NB4 (cell line): ENCODE data around the gene CCR5.
A peak's percentile ranks its signal among the peaks of the same experiment; 100 is the strongest.

Source experiments
- DNase-seq: peaks from one replicate; pipeline ENCODE4 v3.0.0; 2010; ENCODE audit warnings: low read depth
- H3K4me3 ChIP-seq: one replicate; pipeline ENCODE4 v1.5.1; 2011; ENCODE audit warnings: mild to moderate bottlenecking, low read depth, low read length, moderate library complexity
- MYC ChIP-seq: IDR thresholded peaks from 2 replicates; pipeline ENCODE4 v1.6.1; 2011; ENCODE audit warnings: low read depth, low read length
- POLR2A ChIP-seq: IDR thresholded peaks from 2 replicates; pipeline ENCODE4 v1.6.1; 2011; ENCODE audit warnings: mild to moderate bottlenecking; ENCODE audit not compliant: insufficient read length; ENCODE audit errors: extremely low read depth
- TF ChIP-seq, protein P1 (sequence below): IDR thresholded peaks from 2 replicates; pipeline ENCODE4 v1.6.1; 2011; ENCODE audit warnings: low read depth, low read length
- TF ChIP-seq, protein P2 (sequence below): IDR thresholded peaks from one replicate; pipeline ENCODE4 v1.5.1; 2012; ENCODE audit warnings: low read depth, low read length

CCR5 gene

DNA sequence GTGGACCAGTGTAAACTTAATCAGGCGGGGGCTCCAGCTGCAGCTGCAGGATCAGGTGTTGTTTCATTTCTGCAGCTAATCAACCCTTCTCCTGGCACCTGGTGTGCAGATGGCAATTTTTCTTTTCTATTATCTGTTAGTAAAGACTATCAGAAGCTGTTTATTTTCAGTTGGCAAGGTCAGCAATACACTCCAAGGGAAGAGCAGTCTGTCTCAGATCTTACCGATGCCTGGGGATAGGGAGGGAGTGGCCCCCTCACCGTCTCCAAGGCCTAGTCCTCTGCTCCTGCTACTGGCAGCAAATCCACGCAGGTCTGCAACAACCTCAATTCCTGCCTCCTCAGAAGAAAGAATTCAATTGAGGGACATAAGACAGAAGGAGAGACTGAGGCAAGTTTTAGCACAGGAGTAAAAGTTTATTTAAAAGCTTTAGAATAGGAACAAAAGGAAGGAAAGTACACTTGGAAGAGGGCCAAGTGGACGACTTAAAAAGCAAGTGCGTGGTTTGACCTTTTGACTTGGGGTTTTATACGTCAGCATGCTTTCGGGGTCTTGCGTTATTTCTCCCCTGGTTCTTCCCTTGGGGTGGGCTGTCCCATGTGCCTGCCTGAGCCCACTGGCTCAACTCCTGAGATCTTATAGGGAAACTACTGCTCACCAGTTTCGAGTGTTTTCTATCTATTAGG, 45.5 kb downstream of the CCR5 start:
- TF ChIP-seq MYC (no peak), POLR2A (no peak)
- TF ChIP-seq, protein P1, sequence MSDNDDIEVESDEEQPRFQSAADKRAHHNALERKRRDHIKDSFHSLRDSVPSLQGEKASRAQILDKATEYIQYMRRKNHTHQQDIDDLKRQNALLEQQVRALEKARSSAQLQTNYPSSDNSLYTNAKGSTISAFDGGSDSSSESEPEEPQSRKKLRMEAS: no peak
- TF ChIP-seq, protein P2, sequence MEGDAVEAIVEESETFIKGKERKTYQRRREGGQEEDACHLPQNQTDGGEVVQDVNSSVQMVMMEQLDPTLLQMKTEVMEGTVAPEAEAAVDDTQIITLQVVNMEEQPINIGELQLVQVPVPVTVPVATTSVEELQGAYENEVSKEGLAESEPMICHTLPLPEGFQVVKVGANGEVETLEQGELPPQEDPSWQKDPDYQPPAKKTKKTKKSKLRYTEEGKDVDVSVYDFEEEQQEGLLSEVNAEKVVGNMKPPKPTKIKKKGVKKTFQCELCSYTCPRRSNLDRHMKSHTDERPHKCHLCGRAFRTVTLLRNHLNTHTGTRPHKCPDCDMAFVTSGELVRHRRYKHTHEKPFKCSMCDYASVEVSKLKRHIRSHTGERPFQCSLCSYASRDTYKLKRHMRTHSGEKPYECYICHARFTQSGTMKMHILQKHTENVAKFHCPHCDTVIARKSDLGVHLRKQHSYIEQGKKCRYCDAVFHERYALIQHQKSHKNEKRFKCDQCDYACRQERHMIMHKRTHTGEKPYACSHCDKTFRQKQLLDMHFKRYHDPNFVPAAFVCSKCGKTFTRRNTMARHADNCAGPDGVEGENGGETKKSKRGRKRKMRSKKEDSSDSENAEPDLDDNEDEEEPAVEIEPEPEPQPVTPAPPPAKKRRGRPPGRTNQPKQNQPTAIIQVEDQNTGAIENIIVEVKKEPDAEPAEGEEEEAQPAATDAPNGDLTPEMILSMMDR: no peak
- DNase-seq: peak; percentile 66
- no peak overlapping the region for H3K4me3 ChIP-seq

DNA sequence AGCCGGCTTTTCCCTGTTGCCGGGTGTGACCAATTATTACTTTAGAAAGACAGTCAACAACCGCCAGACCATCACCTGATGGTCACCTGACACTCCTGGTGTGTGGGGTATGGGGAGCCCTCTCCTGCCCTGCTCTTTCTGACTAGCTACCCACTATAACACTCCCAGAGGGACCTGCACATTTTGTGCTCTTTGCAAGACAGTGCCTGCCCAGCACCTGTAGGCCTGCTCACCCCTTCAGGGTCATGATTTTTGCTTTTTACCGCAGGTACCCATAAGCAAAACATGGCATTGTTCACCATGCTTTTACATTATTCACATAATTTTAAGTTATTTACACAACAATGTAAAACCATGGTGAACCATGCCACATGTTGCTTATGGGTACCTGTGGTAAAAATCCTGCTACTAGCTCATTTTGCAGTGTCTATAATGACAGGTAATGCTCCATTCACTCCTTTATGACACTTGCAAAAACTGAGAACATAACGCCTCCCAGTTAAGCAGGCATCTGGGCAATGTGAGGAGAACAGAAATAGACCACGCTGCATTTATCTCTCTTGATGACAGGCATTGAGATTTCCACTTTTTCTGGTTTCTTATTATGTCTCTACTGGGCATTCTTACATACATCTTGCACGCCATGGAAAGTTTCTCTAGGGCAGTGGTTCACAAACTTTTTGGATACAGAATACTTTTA, 46.2 kb downstream of the CCR5 start:
- TF ChIP-seq MYC (no peak), POLR2A (no peak)
- TF ChIP-seq, protein P1: no peak
- TF ChIP-seq, protein P2: no peak
- H3K4me3 ChIP-seq: no peak overlapping the region
- DNase-seq: no peak

DNA sequence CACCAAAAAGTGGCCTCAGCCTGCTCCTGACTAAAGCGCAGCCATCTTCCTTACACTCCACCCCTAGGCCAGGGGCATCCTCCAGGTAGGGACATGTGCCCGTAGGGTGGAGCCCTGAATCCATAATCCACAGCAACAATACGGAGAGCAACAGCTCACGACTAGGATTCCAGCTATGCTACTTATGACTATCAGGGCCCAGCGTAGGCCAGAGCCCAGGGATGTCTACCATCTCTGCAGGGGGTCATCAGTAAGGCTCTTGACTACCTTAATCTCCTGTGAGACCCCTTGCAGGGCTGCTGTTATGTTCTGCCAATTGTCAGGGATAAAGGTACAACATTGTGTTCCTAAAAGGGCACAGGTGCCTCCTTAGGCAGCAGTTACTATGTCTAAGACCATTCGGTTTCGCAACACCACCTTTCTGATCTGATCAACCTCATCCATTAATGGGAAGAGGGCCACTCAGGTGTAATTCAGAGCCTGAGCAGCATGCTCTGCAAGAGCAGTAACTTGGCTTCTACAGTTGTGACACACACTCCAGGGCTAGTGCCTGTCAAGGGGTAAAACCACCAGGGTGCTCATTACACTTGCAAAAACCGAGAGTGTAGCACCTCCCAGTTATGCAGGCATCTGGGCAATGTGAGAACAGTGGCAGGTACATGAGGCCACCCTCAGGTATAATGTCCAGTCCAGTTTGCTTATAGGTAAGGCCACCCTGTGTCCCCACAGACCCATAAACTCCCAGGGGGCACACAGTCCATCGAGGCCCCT, 47.3 kb downstream of the CCR5 start:
- H3K4me3 ChIP-seq: no peak overlapping the region
- TF ChIP-seq, protein P1: no peak
- TF ChIP-seq MYC: no peak
- no peak for DNase-seq

DNA sequence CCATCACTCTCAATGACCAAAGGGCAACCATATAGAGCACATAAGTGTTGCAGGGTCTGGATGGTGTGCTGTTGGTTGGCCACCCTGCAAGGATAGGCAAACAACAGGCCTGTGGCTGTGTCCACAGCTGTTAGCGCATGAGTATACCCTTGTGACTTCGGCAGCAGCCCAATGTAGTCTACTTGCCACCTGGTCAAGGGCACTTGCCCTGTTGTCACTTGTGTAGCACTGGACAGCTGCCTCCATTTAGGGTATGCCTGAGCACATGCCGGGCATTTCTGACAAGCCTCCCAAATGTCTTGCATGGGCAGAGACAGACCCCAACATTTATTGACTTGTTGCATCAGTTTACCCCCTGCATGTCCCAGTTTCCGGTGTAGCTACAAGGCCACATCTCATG, 49.1 kb downstream of the CCR5 start:
- no peak overlapping the region for H3K4me3 ChIP-seq
- no peak for DNase-seq
- TF ChIP-seq MYC (no peak), POLR2A (no peak)
- TF ChIP-seq, protein P2: no peak
- TF ChIP-seq, protein P1: no peak

DNA sequence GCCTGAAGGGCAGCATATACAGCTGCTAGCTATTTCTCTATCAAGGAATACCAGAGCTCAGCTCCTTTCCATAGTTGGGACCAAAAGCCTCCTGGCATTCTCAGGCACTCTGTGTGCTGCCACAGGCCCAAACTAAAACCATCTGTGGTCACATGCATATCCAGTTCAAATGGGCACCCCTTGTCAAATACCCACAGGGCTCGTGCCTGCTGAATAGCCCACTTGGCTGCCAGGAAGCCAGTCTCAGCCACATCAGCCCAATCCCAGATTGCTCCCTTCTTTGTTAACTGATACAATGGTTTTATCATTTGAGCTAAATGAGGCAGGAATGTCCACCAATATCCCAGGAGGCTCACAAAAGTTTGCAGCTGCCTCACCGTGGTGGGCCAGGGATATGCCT, 50.2 kb downstream of the CCR5 start:
- TF ChIP-seq POLR2A: no peak
- TF ChIP-seq, protein P2: no peak
- no peak for TF ChIP-seq MYC
- TF ChIP-seq, protein P1: no peak
- no peak overlapping the region for H3K4me3 ChIP-seq
- DNase-seq: no peak

DNA sequence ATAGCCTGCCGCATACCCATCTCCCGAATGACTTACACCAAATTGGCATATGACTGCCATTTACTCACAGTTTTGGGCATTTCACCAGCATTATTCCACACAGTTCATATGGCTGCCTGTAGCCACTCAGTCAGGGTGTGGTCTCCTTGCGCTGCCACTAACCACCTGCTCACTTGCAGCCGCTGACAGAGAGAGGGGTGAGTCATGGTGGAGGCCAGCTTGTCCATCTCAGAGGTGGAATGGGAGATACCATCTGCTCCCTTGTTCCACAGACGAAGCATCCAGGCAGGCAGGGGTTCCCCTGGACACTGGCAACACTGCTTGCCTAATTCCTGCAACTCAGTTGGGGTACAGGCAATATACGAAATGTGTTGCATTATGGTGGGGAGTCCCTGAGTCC, 51.9 kb downstream of the CCR5 start:
- TF ChIP-seq, protein P2: no peak
- TF ChIP-seq POLR2A (no peak), MYC (no peak)
- TF ChIP-seq, protein P1: no peak
- no peak overlapping the region for H3K4me3 ChIP-seq
- peak; percentile 24 for DNase-seq
